ENCODE data around the gene ADGRA1. TPM values are rescaled to one million over a fixed set of nuclear protein-coding genes. Genes with fewer than 3 reads are reported as not detected.

Gene ADGRA1
- total and polyA plus RNA-seq, 2 donors (not counting 3 experiments of a cell fraction or from before 2014, with no cell fraction given) = not detected

DNA sequence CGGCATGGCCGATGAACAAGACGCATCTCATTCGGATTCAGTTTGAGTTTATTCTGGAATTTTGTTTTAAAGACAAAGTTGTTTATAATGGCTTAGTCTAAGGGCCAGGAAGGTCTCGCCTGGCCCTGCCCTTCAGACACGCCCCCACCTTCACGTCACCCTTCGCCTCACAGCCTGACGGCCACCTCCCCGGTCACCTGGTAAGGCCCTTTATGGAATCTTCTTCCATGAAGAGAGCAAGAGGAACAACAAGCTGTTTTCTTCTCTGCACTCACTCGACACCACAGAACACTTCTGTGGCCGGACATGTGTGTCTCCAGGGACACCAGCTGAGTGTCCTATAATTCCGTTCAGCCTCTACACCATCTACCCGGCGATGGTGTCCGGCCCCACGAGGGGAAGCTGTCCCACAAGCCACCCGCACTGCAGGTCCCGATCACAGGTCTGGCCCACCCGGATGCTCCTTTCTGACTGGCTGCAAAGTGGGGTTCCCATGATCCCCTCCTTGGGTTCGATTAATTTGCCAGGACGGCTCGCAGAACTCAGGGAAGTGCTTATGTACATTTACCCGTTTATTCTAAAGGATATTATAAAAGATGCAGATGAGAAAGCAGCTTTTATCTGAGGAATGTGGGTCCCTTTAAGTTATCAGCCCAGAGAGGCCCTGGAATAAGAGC lies 54.9 kb downstream of the ADGRA1 start:
- H2AFZ ChIP-seq (ENCODE audit: low read depth, low read length) = no peak overlapping the region
- BruUV-seq (replicated peaks) = no TSS peak
- H4K20me1 ChIP-seq (replicated peaks; ENCODE audit: control insufficient read depth, extremely low read depth, insufficient read depth, low read length) = no peaks in the 10 kb centered on the region
- DNase-seq (ENCODE audit: low read depth, low spot score) = no peak
- POLR2A ChIA-PET = no interaction called here
- dilution Hi-C loops (cut with MboI; ENCODE audit: extremely low pct_ligation_motif_present, low sequenced_read_pairs) (no loop called here), intact Hi-C loops (cut with micrococcal nuclease) (loop anchor here (5.0 kb wide), 1 partner anchor 200 kb away; the partner anchor contains the start of gene CFAP46)
- H3K9me3 ChIP-seq (replicated peaks; ENCODE audit: control insufficient read depth, insufficient read depth, low read length) = no peaks in the 10 kb centered on the region
- no peak overlapping the region for H3K4me3 ChIP-seq (replicated peaks in 1 of 3; ENCODE audit: insufficient read depth in 1 of 3, low read depth in 1 of 3, low read length in 3 of 3)
- CTCF ChIA-PET = interaction anchor here (0.6 to 1.1 kb wide), 2 partner anchors 9 to 18 kb away, joined by 3 to 5 read pairs; no protein-coding TSS in a partner anchor
- no peak overlapping the region for H3K4me2 ChIP-seq (ENCODE audit: insufficient read depth, low read length)
- no peaks in the 10 kb centered on the region for H3K79me2 ChIP-seq (ENCODE audit: control insufficient read depth, insufficient read depth, low read length)
- TF ChIP-seq FOS (IDR thresholded peaks at IDR 0.05; ENCODE audit: borderline replicate concordance, insufficient read depth, low read length) (no peak), GATA2 (IDR thresholded peaks at IDR 0.05; ENCODE audit: insufficient read depth, insufficient read length, low read depth, low read length) (no peak), JUN (IDR thresholded peaks at IDR 0.05; ENCODE audit: borderline replicate concordance, insufficient read depth, insufficient read length, low read depth) (no peak), MYC (IDR thresholded peaks at IDR 0.05; ENCODE audit: low read depth, low read length) (no peak)
- H3K9ac ChIP-seq (replicated peaks; ENCODE audit: extremely low read depth, insufficient read depth, low read length) = no peak overlapping the region
- no peak for FAIRE-seq
- H3K9me1 ChIP-seq (replicated peaks; ENCODE audit: control insufficient read depth, extremely low read depth, insufficient read depth, low read length) = no peaks in the 10 kb centered on the region
- no peaks in the 10 kb centered on the region for H3K27me3 ChIP-seq (ENCODE audit: control insufficient read depth in 2 of 2, insufficient read depth in 2 of 2, low read length in 2 of 2)
- H3K36me3 ChIP-seq (ENCODE audit: control insufficient read depth in 2 of 2, extremely low read depth in 1 of 2, insufficient read depth in 2 of 2, low read length in 2 of 2) = no peaks in the 10 kb centered on the region
- H3K4me1 ChIP-seq (ENCODE audit: control insufficient read depth, extremely low read depth, insufficient read depth, low read length) = no peaks in the 10 kb centered on the region
- H3K27ac ChIP-seq (ENCODE audit: insufficient read depth, low read depth, low read length) = no peak overlapping the region

DNA sequence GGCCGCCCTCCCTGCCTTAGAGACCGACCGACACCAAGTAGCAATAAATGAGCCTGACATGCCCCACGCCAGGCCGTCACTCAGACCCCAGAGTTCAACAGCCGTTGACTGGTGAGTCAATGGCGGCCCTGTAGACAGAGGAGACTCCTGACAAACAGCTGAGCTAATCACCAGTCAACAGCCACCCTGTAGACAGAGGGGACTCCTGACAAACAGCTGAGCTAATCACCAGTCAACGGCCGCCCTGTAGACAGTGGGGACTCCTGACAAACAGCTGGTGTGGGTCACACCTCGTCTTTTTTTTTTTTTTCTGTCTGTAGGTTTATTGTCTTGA lies 55.4 kb downstream of the ADGRA1 start:
- FAIRE-seq (no peak), DNase-seq (ENCODE audit: low read depth, low spot score) (no peak)
- Histone ChIP-seq H3K4me2 (ENCODE audit: insufficient read depth, low read length) (no peak overlapping the region), H2AFZ (ENCODE audit: low read depth, low read length) (no peak overlapping the region), H3K36me3 (ENCODE audit: control insufficient read depth in 2 of 2, extremely low read depth in 1 of 2, insufficient read depth in 2 of 2, low read length in 2 of 2) (no peaks in the 10 kb centered on the region), H3K27ac (ENCODE audit: insufficient read depth, low read depth, low read length) (no peak overlapping the region), H3K9me3 (replicated peaks; ENCODE audit: control insufficient read depth, insufficient read depth, low read length) (no peaks in the 10 kb centered on the region), H3K4me3 (replicated peaks in 1 of 3; ENCODE audit: insufficient read depth in 1 of 3, low read depth in 1 of 3, low read length in 3 of 3) (no peak overlapping the region), H3K4me1 (ENCODE audit: control insufficient read depth, extremely low read depth, insufficient read depth, low read length) (no peaks in the 10 kb centered on the region), H3K27me3 (ENCODE audit: control insufficient read depth in 2 of 2, insufficient read depth in 2 of 2, low read length in 2 of 2) (no peaks in the 10 kb centered on the region), H3K9ac (replicated peaks; ENCODE audit: extremely low read depth, insufficient read depth, low read length) (no peak overlapping the region), H3K9me1 (replicated peaks; ENCODE audit: control insufficient read depth, extremely low read depth, insufficient read depth, low read length) (no peaks in the 10 kb centered on the region), H4K20me1 (replicated peaks; ENCODE audit: control insufficient read depth, extremely low read depth, insufficient read depth, low read length) (no peaks in the 10 kb centered on the region), H3K79me2 (ENCODE audit: control insufficient read depth, insufficient read depth, low read length) (no peaks in the 10 kb centered on the region)
- dilution Hi-C loops (cut with MboI; ENCODE audit: extremely low pct_ligation_motif_present, low sequenced_read_pairs) (no loop called here), intact Hi-C loops (cut with micrococcal nuclease) (loop anchor here (5.0 kb wide), 1 partner anchor 201 kb away; the partner anchor contains the start of gene CFAP46)
- TF ChIP-seq MYC (IDR thresholded peaks at IDR 0.05; ENCODE audit: low read depth, low read length) (no peak), JUN (IDR thresholded peaks at IDR 0.05; ENCODE audit: borderline replicate concordance, insufficient read depth, insufficient read length, low read depth) (no peak), POLR2AphosphoS5 (IDR thresholded peaks at IDR 0.05; ENCODE audit: insufficient read depth, low read depth, low read length) (no peak), POLR2A (IDR thresholded peaks at IDR 0.05; ENCODE audit: low read depth, low read length) (no peak), GATA2 (IDR thresholded peaks at IDR 0.05; ENCODE audit: insufficient read depth, insufficient read length, low read depth, low read length) (no peak), EZH2 (IDR thresholded peaks at IDR 0.05; ENCODE audit: borderline replicate concordance, low read depth, low read length, severe bottlenecking) (no peak), FOS (IDR thresholded peaks at IDR 0.05; ENCODE audit: borderline replicate concordance, insufficient read depth, low read length) (no peak)
- TF ChIP-seq, protein P1, sequence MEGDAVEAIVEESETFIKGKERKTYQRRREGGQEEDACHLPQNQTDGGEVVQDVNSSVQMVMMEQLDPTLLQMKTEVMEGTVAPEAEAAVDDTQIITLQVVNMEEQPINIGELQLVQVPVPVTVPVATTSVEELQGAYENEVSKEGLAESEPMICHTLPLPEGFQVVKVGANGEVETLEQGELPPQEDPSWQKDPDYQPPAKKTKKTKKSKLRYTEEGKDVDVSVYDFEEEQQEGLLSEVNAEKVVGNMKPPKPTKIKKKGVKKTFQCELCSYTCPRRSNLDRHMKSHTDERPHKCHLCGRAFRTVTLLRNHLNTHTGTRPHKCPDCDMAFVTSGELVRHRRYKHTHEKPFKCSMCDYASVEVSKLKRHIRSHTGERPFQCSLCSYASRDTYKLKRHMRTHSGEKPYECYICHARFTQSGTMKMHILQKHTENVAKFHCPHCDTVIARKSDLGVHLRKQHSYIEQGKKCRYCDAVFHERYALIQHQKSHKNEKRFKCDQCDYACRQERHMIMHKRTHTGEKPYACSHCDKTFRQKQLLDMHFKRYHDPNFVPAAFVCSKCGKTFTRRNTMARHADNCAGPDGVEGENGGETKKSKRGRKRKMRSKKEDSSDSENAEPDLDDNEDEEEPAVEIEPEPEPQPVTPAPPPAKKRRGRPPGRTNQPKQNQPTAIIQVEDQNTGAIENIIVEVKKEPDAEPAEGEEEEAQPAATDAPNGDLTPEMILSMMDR (IDR thresholded peaks at IDR 0.05; ENCODE audit: extremely low read depth in 1 of 2, insufficient read depth in 1 of 2, low read depth in 1 of 2, low read length in 2 of 2) = no peak
- TF ChIP-seq, protein P2, sequence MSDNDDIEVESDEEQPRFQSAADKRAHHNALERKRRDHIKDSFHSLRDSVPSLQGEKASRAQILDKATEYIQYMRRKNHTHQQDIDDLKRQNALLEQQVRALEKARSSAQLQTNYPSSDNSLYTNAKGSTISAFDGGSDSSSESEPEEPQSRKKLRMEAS (IDR thresholded peaks at IDR 0.05; ENCODE audit: insufficient read depth, insufficient read length) = no peak
- ChIA-PET CTCF (interaction anchor here (0.6 to 1.1 kb wide), 5 partner anchors 9 to 18 kb away, joined by 3 to 5 read pairs (median 3); no protein-coding TSS in a partner anchor), POLR2A (interaction anchor here (0.7 kb wide), 1 partner anchor 16 kb away, joined by 4 read pairs; no protein-coding TSS in a partner anchor)
- BruUV-seq (replicated peaks) = no TSS peak
